ENCODE data around the gene ADCY9. TPM values are rescaled to one million over a fixed set of nuclear protein-coding genes. Genes with fewer than 3 reads are reported as not detected.

ADCY9 gene
- total RNA-seq, 5 donors from 2014 or later (not counting 1 experiment from before 2014, with no cell fraction given), result 7.9 to 15.7 (median 11.6) TPM

GRCh38 chr16:4003166-4003565 is 113.1 kb downstream of the ADCY9 start:
- ATAC-seq (replicated peaks in 1 of 4), result no peak
- Histone ChIP-seq H3K27ac (ENCODE audit: low read length) (no peak overlapping the region), H3K9me3 (no peaks in the 10 kb centered on the region), H3K4me1 (ENCODE audit: control insufficient read depth in 1 of 2, extremely low read depth in 1 of 2, insufficient read depth in 2 of 2, low read length in 2 of 2) (peaks cover 0 to 15% of the 10 kb centered on the region in 2 experiments), H3K27me3 (replicated peaks in 1 of 2; ENCODE audit: control insufficient read depth in 2 of 2, extremely low read depth in 1 of 2, insufficient read depth in 2 of 2, low read length in 1 of 2) (no peaks in the 10 kb centered on the region), H3K4me3 (ENCODE audit: control insufficient read depth in 1 of 2, extremely low read depth in 1 of 2, low read length in 1 of 2) (no peak overlapping the region), H3K36me3 (ENCODE audit: control insufficient read depth in 2 of 2, extremely low read depth in 1 of 2, insufficient read depth in 1 of 2, low read length in 1 of 2) (no peaks in the 10 kb centered on the region)
- WGBS (ENCODE audit: insufficient coverage), result 95% methylated on average over 9 of the region's 19 CpGs
- POLR2A ChIA-PET, result no interaction called here
- H3K27ac Mint-ChIP-seq, result no peak overlapping the region
- no peak overlapping the region for H3K4me3 Mint-ChIP-seq
- CTCF ChIA-PET, result no interaction called here
- no peaks in the 10 kb centered on the region for H3K27me3 Mint-ChIP-seq
- DNase-seq, result no peak
- H3K9me3 Mint-ChIP-seq, result no peaks in the 10 kb centered on the region
- peaks cover 4% of the 10 kb centered on the region for H3K36me3 Mint-ChIP-seq
- H3K4me1 Mint-ChIP-seq, result peaks cover 18 to 21% (median 19%) of the 10 kb centered on the region in 3 donors

GRCh38 chr16:4002121-4002520 is 114.1 kb downstream of the ADCY9 start:
- Histone ChIP-seq H3K27ac (ENCODE audit: low read length) (no peak overlapping the region), H3K27me3 (replicated peaks in 1 of 2; ENCODE audit: control insufficient read depth in 2 of 2, extremely low read depth in 1 of 2, insufficient read depth in 2 of 2, low read length in 1 of 2) (no peaks in the 10 kb centered on the region), H3K4me1 (ENCODE audit: control insufficient read depth in 1 of 2, extremely low read depth in 1 of 2, insufficient read depth in 2 of 2, low read length in 2 of 2) (peaks cover 0 to 15% of the 10 kb centered on the region in 2 experiments), H3K4me3 (ENCODE audit: control insufficient read depth in 1 of 2, extremely low read depth in 1 of 2, low read length in 1 of 2) (no peak overlapping the region), H3K9me3 (no peaks in the 10 kb centered on the region), H3K36me3 (ENCODE audit: control insufficient read depth in 2 of 2, extremely low read depth in 1 of 2, insufficient read depth in 1 of 2, low read length in 1 of 2) (no peaks in the 10 kb centered on the region)
- H3K27me3 Mint-ChIP-seq, result no peaks in the 10 kb centered on the region
- H3K4me1 Mint-ChIP-seq, result peaks cover 18 to 21% (median 19%) of the 10 kb centered on the region in 3 donors
- no peaks in the 10 kb centered on the region for H3K9me3 Mint-ChIP-seq
- no peak overlapping the region for H3K27ac Mint-ChIP-seq
- ATAC-seq (replicated peaks in 1 of 4) (no peak), DNase-seq (no peak)
- no peak overlapping the region for H3K4me3 Mint-ChIP-seq
- WGBS (ENCODE audit: insufficient coverage), result no CpG with 5 or more reads among the region's 2 CpGs
- POLR2A ChIA-PET, result no interaction called here
- CTCF ChIA-PET, result no interaction called here
- peaks cover 4% of the 10 kb centered on the region for H3K36me3 Mint-ChIP-seq

- peak in 2 of 4 experiments; percentile 35 for ATAC-seq (replicated peaks in 1 of 4)
- Mint-ChIP-seq H3K36me3 (peaks cover 4% of the 10 kb centered on the region), H3K9me3 (no peaks in the 10 kb centered on the region), H3K4me1 (peaks cover 18 to 21% (median 19%) of the 10 kb centered on the region in 3 donors), H3K4me3 (peak overlapping the region in 2 of 3 donors; percentile 25 to 48), H3K27ac (peak overlapping the region in 1 of 2 donors; percentile 64), H3K27me3 (no peaks in the 10 kb centered on the region)
- Histone ChIP-seq H3K27ac (ENCODE audit: low read length) (no peak overlapping the region), H3K36me3 (ENCODE audit: control insufficient read depth in 2 of 2, extremely low read depth in 1 of 2, insufficient read depth in 1 of 2, low read length in 1 of 2) (no peaks in the 10 kb centered on the region), H3K4me3 (ENCODE audit: control insufficient read depth in 1 of 2, extremely low read depth in 1 of 2, low read length in 1 of 2) (no peak overlapping the region), H3K9me3 (no peaks in the 10 kb centered on the region), H3K4me1 (ENCODE audit: control insufficient read depth in 1 of 2, extremely low read depth in 1 of 2, insufficient read depth in 2 of 2, low read length in 2 of 2) (peaks cover 0 to 15% of the 10 kb centered on the region in 2 experiments), H3K27me3 (replicated peaks in 1 of 2; ENCODE audit: control insufficient read depth in 2 of 2, extremely low read depth in 1 of 2, insufficient read depth in 2 of 2, low read length in 1 of 2) (no peaks in the 10 kb centered on the region)
- peak in 1 of 35 experiments; percentile 22 for DNase-seq
- CTCF ChIA-PET, result interaction anchor here in 1 of 2 donors (0.6 kb wide), 1 partner anchor 868 kb away, joined by 7 read pairs; no protein-coding TSS in a partner anchor
- 62% methylated on average over 12 of the region's 20 CpGs for WGBS (ENCODE audit: insufficient coverage)
- POLR2A ChIA-PET, result interaction anchor here in 1 of 2 donors (0.6 kb wide), 1 partner anchor 148 kb away, joined by 3 read pairs; no protein-coding TSS in a partner anchor
Measured at GRCh38 chr16:3999479-4000325, 116.5 kb downstream of the ADCY9 start.

- H3K27me3 Mint-ChIP-seq, result no peaks in the 10 kb centered on the region
- DNase-seq (no peak), ATAC-seq (replicated peaks in 1 of 4) (no peak)
- whole genome bisulfite sequencing (ENCODE audit: insufficient coverage), result 97% methylated on average over 12 of the region's 13 CpGs
- no peak overlapping the region for H3K4me3 ChIP-seq (ENCODE audit: control insufficient read depth in 1 of 2, extremely low read depth in 1 of 2, low read length in 1 of 2)
- no peak overlapping the region for H3K27ac Mint-ChIP-seq
- H3K36me3 Mint-ChIP-seq, result peaks cover 4% of the 10 kb centered on the region
- no peak overlapping the region for H3K4me3 Mint-ChIP-seq
- ChIA-PET CTCF (interaction anchor here in 1 of 2 donors (0.6 to 0.7 kb wide), 2 partner anchors 343 to 869 kb away, joined by 3 to 7 read pairs; no protein-coding TSS in a partner anchor), POLR2A (interaction anchor here in 1 of 2 donors (0.6 kb wide), 1 partner anchor 147 kb away, joined by 3 read pairs; no protein-coding TSS in a partner anchor)
- no peak overlapping the region for H3K27ac ChIP-seq (ENCODE audit: low read length)
- H3K36me3 ChIP-seq (ENCODE audit: control insufficient read depth in 2 of 2, extremely low read depth in 1 of 2, insufficient read depth in 1 of 2, low read length in 1 of 2), result no peaks in the 10 kb centered on the region
- peaks cover 0 to 15% of the 10 kb centered on the region in 2 experiments for H3K4me1 ChIP-seq (ENCODE audit: control insufficient read depth in 1 of 2, extremely low read depth in 1 of 2, insufficient read depth in 2 of 2, low read length in 2 of 2)
- H3K27me3 ChIP-seq (replicated peaks in 1 of 2; ENCODE audit: control insufficient read depth in 2 of 2, extremely low read depth in 1 of 2, insufficient read depth in 2 of 2, low read length in 1 of 2), result no peaks in the 10 kb centered on the region
- no peaks in the 10 kb centered on the region for H3K9me3 Mint-ChIP-seq
- peaks cover 18 to 21% (median 19%) of the 10 kb centered on the region in 3 donors for H3K4me1 Mint-ChIP-seq
- H3K9me3 ChIP-seq, result no peaks in the 10 kb centered on the region
Measured at GRCh38 chr16:3998793-3999478, 117.3 kb downstream of the ADCY9 start.

- H3K36me3 ChIP-seq (ENCODE audit: control insufficient read depth in 2 of 2, extremely low read depth in 1 of 2, insufficient read depth in 1 of 2, low read length in 1 of 2), result no peaks in the 10 kb centered on the region
- H3K27ac ChIP-seq (ENCODE audit: low read length), result no peak overlapping the region
- H3K9me3 Mint-ChIP-seq, result no peaks in the 10 kb centered on the region
- no peak overlapping the region for H3K27ac Mint-ChIP-seq
- ChIA-PET POLR2A (interaction anchor here in 1 of 2 donors (0.6 kb wide), 1 partner anchor 197 kb away, joined by 3 read pairs; no protein-coding TSS in a partner anchor), CTCF (no interaction called here)
- H3K4me3 Mint-ChIP-seq, result no peak overlapping the region
- WGBS (ENCODE audit: insufficient coverage), result 95% methylated on average over 12 of the region's 15 CpGs
- DNase-seq (no peak), ATAC-seq (replicated peaks in 1 of 4) (no peak)
- no peaks in the 10 kb centered on the region for H3K36me3 Mint-ChIP-seq
- no peak overlapping the region for H3K4me3 ChIP-seq (ENCODE audit: control insufficient read depth in 1 of 2, extremely low read depth in 1 of 2, low read length in 1 of 2)
- H3K4me1 ChIP-seq (ENCODE audit: control insufficient read depth in 1 of 2, extremely low read depth in 1 of 2, insufficient read depth in 2 of 2, low read length in 2 of 2), result peaks cover 0 to 15% of the 10 kb centered on the region in 2 experiments
- no peaks in the 10 kb centered on the region for H3K27me3 Mint-ChIP-seq
- no peaks in the 10 kb centered on the region for H3K9me3 ChIP-seq
- H3K4me1 Mint-ChIP-seq, result peaks cover 18 to 21% (median 19%) of the 10 kb centered on the region in 3 donors
- H3K27me3 ChIP-seq (replicated peaks in 1 of 2; ENCODE audit: control insufficient read depth in 2 of 2, extremely low read depth in 1 of 2, insufficient read depth in 2 of 2, low read length in 1 of 2), result no peaks in the 10 kb centered on the region
Measured at GRCh38 chr16:3997231-3997841, 118.9 kb downstream of the ADCY9 start.

GRCh38 chr16:3995001-3995400 is 121.2 kb downstream of the ADCY9 start:
- Mint-ChIP-seq H3K27me3 (no peaks in the 10 kb centered on the region), H3K36me3 (no peaks in the 10 kb centered on the region), H3K9me3 (no peaks in the 10 kb centered on the region), H3K4me1 (peaks cover 7 to 9% (median 9%) of the 10 kb centered on the region in 3 donors), H3K27ac (no peak overlapping the region), H3K4me3 (no peak overlapping the region)
- no peak for DNase-seq
- H3K4me1 ChIP-seq (ENCODE audit: control insufficient read depth in 1 of 2, extremely low read depth in 1 of 2, insufficient read depth in 2 of 2, low read length in 2 of 2), result peaks cover 0 to 9% of the 10 kb centered on the region in 2 experiments
- no peaks in the 10 kb centered on the region for H3K27me3 ChIP-seq (replicated peaks in 1 of 2; ENCODE audit: control insufficient read depth in 2 of 2, extremely low read depth in 1 of 2, insufficient read depth in 2 of 2, low read length in 1 of 2)
- H3K4me3 ChIP-seq (ENCODE audit: control insufficient read depth in 1 of 2, extremely low read depth in 1 of 2, low read length in 1 of 2), result no peak overlapping the region
- WGBS (ENCODE audit: insufficient coverage), result no CpG with 5 or more reads among the region's 2 CpGs
- H3K27ac ChIP-seq (ENCODE audit: low read length), result no peak overlapping the region
- no peak for ATAC-seq (replicated peaks in 1 of 4)
- H3K36me3 ChIP-seq (ENCODE audit: control insufficient read depth in 2 of 2, extremely low read depth in 1 of 2, insufficient read depth in 1 of 2, low read length in 1 of 2), result no peaks in the 10 kb centered on the region
- no peaks in the 10 kb centered on the region for H3K9me3 ChIP-seq
- ChIA-PET CTCF (no interaction called here), POLR2A (interaction anchor here in 1 of 2 donors (0.6 kb wide), 1 partner anchor 85 kb away, joined by 4 read pairs; no protein-coding TSS in a partner anchor)

Measured in T-cell (primary cell).